ENCODE results near the gene KCNG4.

DNA sequence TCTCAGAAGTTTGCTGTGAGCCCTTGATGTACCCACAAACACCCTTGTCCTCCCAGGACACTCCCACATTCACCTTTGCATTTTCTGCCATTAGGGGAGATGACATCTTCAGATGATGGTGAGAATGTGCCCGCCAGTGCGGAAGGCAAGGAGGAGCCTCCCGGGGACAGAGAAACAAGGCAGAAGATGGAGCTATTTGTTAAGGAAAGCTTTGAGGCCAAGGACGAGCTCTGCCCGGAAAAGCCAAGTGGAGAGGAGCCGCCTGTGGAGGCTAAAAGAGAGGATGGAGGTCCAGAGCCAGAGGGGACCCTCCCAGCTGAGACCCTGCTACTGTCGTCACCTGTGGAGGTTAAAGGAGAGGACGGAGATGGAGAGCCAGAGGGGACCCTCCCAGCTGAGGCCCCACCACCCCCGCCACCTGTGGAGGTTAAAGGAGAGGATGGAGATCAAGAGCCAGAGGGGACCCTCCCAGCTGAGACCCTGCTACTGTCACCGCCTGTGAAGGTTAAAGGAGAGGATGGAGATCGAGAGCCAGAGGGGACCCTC lies 70.0 kb downstream of the KCNG4 start:
- no peak for TF ChIP-seq EZH2 (IDR thresholded peaks at IDR 0.05; ENCODE audit: low read depth, unreplicated experiment)
- TF ChIP-seq POLR2AphosphoS5 (IDR thresholded peaks at IDR 0.05; ENCODE audit: low read depth): no peak
- TF ChIP-seq JUNB (IDR thresholded peaks at IDR 0.05; ENCODE audit: unreplicated experiment): no peak
- 0 out of 4 replicates have a peak, but pooled peaks of 1 of the 2 experiments have one; percentile 7 for TF ChIP-seq CTCF (conservative IDR thresholded peaks at IDR 0.05; ENCODE audit: low read depth in 2 of 2)

Measured in GM23338 (cell line).